Activated CD4-positive, alpha-beta T cell treated with anti-CD3 and anti-CD28 coated beads, Interleukin-2, amount 50 U/mL, for 24 hours (primary cell): ENCODE measurements around the gene PGM1.

Experiments used
- DNase-seq, 2 donors: peaks; one replicate each; pipeline ENCODE4 v3.0.0-alpha.2; 2020; ENCODE audit warnings: low read depth in 1 of 2, low spot score in 1 of 2

The PGM1 gene

GRCh38 chr1:63630666-63631065 lies 37.5 kb downstream of the PGM1 start:
- DNase-seq, result no peak

GRCh38 chr1:63632110-63632509 lies 38.9 kb downstream of the PGM1 start:
- no peak for DNase-seq

DNA sequence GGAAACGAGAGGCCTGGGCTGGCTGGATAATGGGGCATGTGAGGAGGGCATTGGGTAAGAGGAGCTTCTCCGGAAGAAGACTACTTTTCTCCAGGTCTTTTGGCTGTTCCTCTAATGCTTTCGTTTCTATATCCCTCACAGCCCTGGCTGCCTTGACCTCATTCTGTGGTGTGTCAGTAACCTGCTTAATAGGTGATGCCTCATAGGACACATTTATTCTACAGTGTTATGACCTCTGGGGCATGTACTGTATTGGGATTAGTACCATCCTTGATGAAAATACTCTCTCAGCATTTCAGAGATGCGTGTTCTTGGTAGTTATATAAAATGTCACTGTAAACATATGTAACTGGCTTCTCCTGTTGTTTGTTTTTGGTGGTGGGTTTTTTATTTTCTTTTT lies 40.1 kb downstream of the PGM1 start:
- DNase-seq, result no peak

DNA sequence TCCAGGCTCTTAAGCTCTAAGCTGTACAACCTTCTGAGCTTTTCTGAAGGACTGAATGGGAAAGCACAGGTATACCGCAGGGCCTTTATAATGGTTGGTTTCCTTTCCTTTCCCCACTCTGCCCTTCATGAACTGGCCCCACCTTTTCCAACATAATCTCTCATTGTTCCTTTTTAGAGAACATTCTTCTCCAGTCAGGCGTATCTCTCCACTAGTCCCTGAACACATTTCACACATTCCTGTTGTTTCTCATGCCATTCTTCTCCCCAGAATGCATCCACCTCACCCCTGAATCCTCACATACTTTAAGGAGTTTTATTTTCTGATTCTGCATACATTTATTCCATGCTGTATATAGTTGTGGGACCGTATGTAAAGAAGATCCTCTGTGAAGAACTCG lies 41.3 kb downstream of the PGM1 start:
- no peak for DNase-seq

DNA sequence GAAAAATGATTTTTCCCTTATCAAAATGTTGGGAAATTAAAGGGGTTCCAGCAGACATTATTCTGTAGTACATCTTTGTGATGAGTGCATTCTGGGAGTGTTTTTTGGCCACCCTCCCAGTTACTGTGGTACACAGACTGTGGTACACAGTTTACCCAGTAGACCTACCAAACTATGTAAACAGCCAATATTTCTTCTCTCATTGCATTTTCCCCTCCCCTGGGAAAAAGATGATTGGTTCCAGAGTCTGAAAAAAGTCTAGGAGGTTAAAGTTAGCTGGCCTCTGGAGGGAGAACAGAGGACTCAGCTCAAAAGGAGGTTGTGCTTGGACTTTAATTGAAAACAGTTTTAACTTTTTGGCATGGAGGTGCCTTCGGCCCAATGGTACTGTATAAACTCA lies 42.5 kb downstream of the PGM1 start:
- no peak for DNase-seq

DNA sequence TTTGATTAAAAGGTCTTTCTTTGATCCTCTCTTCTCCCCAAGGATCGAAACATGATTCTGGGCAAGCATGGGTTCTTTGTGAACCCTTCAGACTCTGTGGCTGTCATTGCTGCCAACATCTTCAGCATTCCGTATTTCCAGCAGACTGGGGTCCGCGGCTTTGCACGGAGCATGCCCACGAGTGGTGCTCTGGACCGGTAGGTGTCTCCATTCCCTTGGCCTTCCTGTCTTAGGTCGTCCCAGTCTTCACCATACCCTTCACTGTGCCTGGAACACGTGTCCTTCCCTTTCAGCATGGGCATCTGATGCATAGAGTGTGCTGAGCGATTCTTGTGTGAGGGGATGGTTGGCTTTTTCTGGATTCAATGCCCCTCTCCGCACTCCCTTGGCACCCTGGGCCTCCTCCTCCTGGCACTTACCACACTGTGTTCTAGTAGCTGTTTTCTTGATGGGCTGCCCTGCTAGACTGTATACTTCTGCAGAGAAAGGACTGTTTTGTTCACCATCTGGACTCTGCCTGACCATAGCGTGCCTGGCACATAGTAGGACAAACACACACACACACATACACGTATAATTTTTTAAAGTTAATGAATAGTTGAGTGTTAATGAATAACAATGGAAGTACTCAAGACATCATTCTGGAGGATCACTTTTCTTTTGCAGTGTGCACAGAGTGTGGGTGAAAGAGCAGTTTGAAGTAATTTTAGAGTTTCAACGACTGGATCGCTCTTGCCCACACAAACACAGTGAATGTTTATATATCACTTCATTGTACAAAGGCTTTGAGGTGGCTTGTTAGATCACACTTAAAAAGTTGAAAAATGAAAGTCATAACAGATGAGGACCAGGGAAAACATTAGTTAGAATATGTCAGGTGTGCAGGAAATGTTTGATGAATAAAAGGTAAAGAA lies 43.2 kb downstream of the PGM1 start:
- DNase-seq, result no peak

GRCh38 chr1:63638471-63638870 lies 45.3 kb downstream of the PGM1 start:
- no peak for DNase-seq

DNA sequence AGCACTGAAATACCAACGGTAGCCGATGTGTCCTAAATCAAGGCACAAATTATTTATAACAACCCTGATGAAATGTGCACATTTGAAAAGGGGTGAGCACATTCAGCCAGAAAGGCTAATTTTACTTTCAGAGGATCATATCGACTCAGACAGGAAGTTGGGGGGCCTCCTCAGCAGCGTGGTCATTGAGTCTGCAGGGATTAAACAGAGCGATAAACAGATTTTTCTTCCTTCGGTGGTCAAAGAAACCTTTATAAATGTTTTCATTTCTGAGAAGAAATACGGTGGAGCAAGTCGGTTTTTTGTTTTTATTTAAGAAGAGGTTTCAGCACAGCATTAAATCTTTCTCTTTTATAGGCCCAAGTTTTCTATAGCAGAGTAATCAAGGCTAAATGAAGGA lies 45.7 kb downstream of the PGM1 start:
- DNase-seq, result no peak

- no peak for DNase-seq
These were observed 47.7 kb downstream of the PGM1 start for GRCh38 chr1:63640633-63641567.

- no peak for DNase-seq
These were observed 48.4 kb downstream of the PGM1 start for GRCh38 chr1:63641615-63642014.

DNA sequence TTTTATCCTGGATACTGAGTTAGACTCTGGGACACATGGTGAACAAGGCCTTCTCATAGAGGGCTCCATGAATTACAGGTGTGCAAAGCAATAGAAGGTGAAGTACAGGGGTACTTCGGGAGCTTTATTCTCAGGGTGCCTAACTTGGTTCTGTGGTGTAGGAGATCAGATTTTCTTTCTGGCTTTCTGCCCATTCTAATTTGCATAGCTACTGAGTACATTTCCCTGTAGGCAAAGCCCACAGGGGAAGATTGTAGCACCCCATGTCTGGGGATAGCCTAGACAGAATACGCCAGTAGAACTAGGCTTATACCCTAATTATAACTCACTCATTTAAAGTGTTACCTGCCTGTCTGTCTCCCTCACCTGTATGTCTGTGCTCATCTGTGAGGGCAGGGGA lies 49.7 kb downstream of the PGM1 start:
- DNase-seq, result no peak

DNA sequence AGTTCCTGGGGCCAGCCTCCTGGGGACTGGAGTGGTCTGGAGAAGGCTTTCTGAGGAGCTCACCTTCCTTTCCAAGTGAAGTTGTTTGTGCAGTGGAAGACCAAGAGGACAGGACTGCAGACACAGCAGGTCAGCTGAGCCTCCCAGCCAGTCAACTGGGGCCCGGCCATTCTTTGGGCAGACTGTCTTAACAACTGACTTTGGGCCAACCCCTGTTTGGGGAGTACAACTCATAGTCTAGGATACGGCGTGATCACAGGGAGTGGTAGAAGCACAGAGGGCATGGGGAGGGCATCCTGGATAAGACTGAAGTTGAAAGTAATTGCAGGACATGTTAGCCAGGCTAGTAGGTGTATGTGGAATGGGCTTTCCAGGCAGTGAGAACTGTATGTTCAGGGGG lies 50.3 kb downstream of the PGM1 start:
- no peak for DNase-seq

DNA sequence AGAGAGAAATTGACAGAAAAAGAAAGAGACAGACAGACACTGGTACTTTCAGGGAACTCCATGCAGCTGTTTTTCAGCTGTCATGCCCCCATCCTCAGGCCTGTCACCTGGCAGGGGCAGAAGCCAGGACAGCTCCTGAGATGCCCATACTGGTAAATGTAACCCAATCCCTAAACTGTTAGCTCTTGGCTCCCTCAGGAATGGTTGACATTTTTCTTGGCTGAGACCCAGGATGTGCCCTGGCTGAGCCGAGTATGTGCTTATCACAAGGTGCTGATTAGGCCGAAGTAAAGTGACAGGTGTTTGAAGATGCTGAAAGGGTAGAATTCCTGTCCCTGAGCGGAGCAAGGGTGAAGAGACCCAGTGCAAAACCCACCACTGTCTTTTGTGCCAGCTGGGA lies 50.7 kb downstream of the PGM1 start:
- no peak for DNase-seq

DNA sequence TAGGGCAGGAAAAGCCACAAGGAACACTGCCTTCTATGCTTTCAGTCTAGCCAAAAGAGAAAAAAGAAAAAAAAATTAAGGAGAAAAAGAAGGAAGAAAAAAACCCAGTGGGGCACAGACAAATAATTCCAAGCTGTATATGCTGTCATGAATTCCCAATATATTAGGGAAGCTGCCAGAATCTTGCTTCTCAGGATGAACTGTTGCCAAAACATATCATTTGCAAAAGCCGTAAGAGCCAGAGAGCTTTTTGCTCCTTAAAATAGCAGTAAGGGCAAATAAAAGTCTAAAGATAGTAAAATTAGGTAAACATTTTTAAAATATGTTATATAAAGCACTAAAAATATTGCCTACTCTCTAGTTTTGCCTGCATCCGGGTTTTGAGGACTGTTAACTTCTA lies 52.1 kb downstream of the PGM1 start:
- DNase-seq, result no peak

GRCh38 chr1:63648689-63649088 lies 55.5 kb downstream of the PGM1 start:
- no peak for DNase-seq

DNA sequence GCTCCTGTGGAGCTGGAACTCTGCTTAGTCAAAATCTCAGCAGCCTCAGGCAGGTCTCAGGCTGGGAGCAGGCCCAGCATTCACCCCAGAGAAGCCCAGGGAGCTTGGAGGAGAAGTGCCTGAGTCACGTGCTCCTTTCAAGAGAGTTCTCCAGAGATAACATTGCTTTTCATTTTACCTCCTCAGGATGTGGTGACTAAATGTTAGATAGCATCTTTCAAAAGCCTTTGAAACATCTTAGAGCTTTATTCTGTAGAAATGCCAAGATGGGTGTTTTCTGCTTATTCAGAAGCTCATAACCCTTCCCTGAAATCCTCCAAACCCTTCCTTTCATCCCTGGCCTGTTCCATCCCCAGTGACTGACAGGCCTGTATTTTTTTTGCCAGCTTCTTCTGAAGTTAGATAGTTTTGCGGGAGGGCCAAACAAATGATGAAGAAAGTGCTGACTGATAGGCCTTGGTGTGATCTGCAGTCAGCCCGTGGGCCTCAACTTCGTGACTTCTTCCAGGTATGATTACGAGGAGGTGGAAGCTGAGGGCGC lies 58.0 kb downstream of the PGM1 start:
- DNase-seq, result no peak

- DNase-seq, result no peak
These were observed 60.8 kb downstream of the PGM1 start for GRCh38 chr1:63653976-63654375.

- DNase-seq, result no peak
These were observed 66.2 kb downstream of the PGM1 start for GRCh38 chr1:63659448-63659847.

GRCh38 chr1:63662056-63662836 lies 69.0 kb downstream of the PGM1 start:
- no peak for DNase-seq

- no peak for DNase-seq
These were observed 69.6 kb downstream of the PGM1 start for GRCh38 chr1:63662841-63663240.

GRCh38 chr1:63663301-63663700 lies 70.1 kb downstream of the PGM1 start:
- DNase-seq, result no peak
